Measurements from ENCODE around the gene SUPT7L. TPM values are rescaled to one million over a fixed set of nuclear protein-coding genes. Genes with fewer than 3 reads are reported as not detected.

Gene SUPT7L
- total RNA-seq, 1 experiment from 2014 or later, result 47.9 TPM

GRCh38 chr2:27606611-27607010 lies 56.8 kb downstream of the SUPT7L start:
- no peaks in the 10 kb centered on the region for H3K4me1 ChIP-seq (ENCODE audit: low read length)
- no peaks in the 10 kb centered on the region for H3K27me3 ChIP-seq (ENCODE audit: low read length)
- DNase-seq, result no peak
- no peak overlapping the region for H3K4me3 ChIP-seq (ENCODE audit: low read length)
- no peaks in the 10 kb centered on the region for H3K9me3 ChIP-seq (ENCODE audit: low read length)
- no peaks in the 10 kb centered on the region for H4K20me1 ChIP-seq (ENCODE audit: insufficient read depth, low read depth, low read length)
- H2AFZ ChIP-seq (ENCODE audit: low read length), result no peak overlapping the region
- H3K79me2 ChIP-seq (ENCODE audit: low read length), result peaks cover 21% of the 10 kb centered on the region
- peaks cover 21% of the 10 kb centered on the region; the same call in 1 of the 2 replicates for H3K36me3 ChIP-seq (ENCODE audit: insufficient read depth, low read length)
- no peak overlapping the region for H3K27ac ChIP-seq (ENCODE audit: low read length)
- no peak overlapping the region for H3K4me2 ChIP-seq (ENCODE audit: low read depth, low read length, poor library complexity, severe bottlenecking)
- no peak overlapping the region for H3K9ac ChIP-seq (ENCODE audit: low read length)
- H3K9me2 ChIP-seq (replicated peaks; ENCODE audit: insufficient read depth, low read length), result no peaks in the 10 kb centered on the region

Small RNA genes lying within 50 kb of the gene (small RNA-seq; reads per million reads assigned to genes)
- gene RF00340, result not detected

Other genes with a start within 250 kb of the SUPT7L start
- gene NRBP1, start 235.0 kb downstream of the SUPT7L start, total RNA-seq (2014; rRNA removed; shearing (Covaris generic); ENCODE audit: low replicate concordance), result 27.1 and 30.7 TPM in 2 replicates
- gene KRTCAP3, start 221.2 kb downstream of the SUPT7L start, total RNA-seq (2014; rRNA removed; shearing (Covaris generic); ENCODE audit: low replicate concordance), result 0.61 TPM in 1 of 2 replicates, not detected in the other
- 29.1 and 35.9 TPM in 2 replicates for gene IFT172, start 173.9 kb downstream of the SUPT7L start, total RNA-seq (2014; rRNA removed; shearing (Covaris generic); ENCODE audit: low replicate concordance)
- gene FNDC4, start 168.4 kb downstream of the SUPT7L start, total RNA-seq (2014; rRNA removed; shearing (Covaris generic); ENCODE audit: low replicate concordance), result not detected in 2 replicates
- not detected in 2 replicates for gene GCKR, start 166.8 kb downstream of the SUPT7L start, total RNA-seq (2014; rRNA removed; shearing (Covaris generic); ENCODE audit: low replicate concordance)
- gene ZNF512, start 80.6 kb downstream of the SUPT7L start, total RNA-seq (2014; rRNA removed; shearing (Covaris generic); ENCODE audit: low replicate concordance), result 38.3 and 43.7 TPM in 2 replicates
- gene CCDC121, start 34.6 kb downstream of the SUPT7L start, total RNA-seq (2014; rRNA removed; shearing (Covaris generic); ENCODE audit: low replicate concordance), result 1.2 and 2.9 TPM in 2 replicates
- gene GPN1, start 34.6 kb downstream of the SUPT7L start, total RNA-seq (2014; rRNA removed; shearing (Covaris generic); ENCODE audit: low replicate concordance), result 24.4 and 30.0 TPM in 2 replicates
- 19.8 and 30.1 TPM in 2 replicates for gene SLC4A1AP, start 275 bp upstream of the SUPT7L start, total RNA-seq (2014; rRNA removed; shearing (Covaris generic); ENCODE audit: low replicate concordance)
- 54.9 and 112 TPM in 2 replicates for gene MRPL33, start 108.1 kb upstream of the SUPT7L start, total RNA-seq (2014; rRNA removed; shearing (Covaris generic); ENCODE audit: low replicate concordance)
- 0.90 and 1.6 TPM in 2 replicates for gene RBKS, start 226.8 kb upstream of the SUPT7L start, total RNA-seq (2014; rRNA removed; shearing (Covaris generic); ENCODE audit: low replicate concordance)
- 32.9 and 40.8 TPM in 2 replicates for gene BABAM2, start 227.1 kb upstream of the SUPT7L start, total RNA-seq (2014; rRNA removed; shearing (Covaris generic); ENCODE audit: low replicate concordance)